SU-DHL-6 (cell line): ENCODE data around the gene LRP1.

Experiments used
- CTCF ChIP-seq: fragments of 200-600 bp; sonication (generic); IDR thresholded peaks from one replicate; pipeline ENCODE4 v1.5.1; 2017; ENCODE audit warnings: antibody characterized with exemption, mild to moderate bottlenecking, low read length, moderate library complexity; ENCODE audit not compliant: insufficient read depth, poor library complexity, severe bottlenecking
- EZH2phosphoT487 ChIP-seq: fragments of 200-600 bp; sonication (generic), shearing (Covaris generic); conservative IDR thresholded peaks from 2 replicates; pipeline ENCODE4 v1.6.1; 2018; ENCODE audit warnings: mild to moderate bottlenecking, antibody characterized with exemption, low read length, moderate library complexity, mixed read lengths

- peak; percentile 62 for TF ChIP-seq CTCF
- TF ChIP-seq EZH2phosphoT487: no peak
Measured at GRCh38 chr12:57093415-57094207, 34.7 kb upstream of the LRP1 start.
